Endothelial cell of umbilical vein (primary cell): ENCODE results near the gene SPG21. TPM values are rescaled to one million over a fixed set of nuclear protein-coding genes. Genes with fewer than 3 reads are reported as not detected.

Experiments
- BruUV-seq: library from RNA; stranded (reverse); fragments of 400-500 nt; replicated peaks from 2 replicates; lab custom pipeline; 2021; lab: Mats Ljungman, UMichigan
- CTCF ChIA-PET: fragments of 300-600, 350-600 bp; sonication (Branson Sonifier 250); formaldehyde crosslinking; loops from one replicate; lab custom pipeline; 2021; ENCODE audit warnings: antibody characterized with exemption, inconsistent platforms; lab: Charles Lee
- POLR2A ChIA-PET: fragments of 300-600, 350-600 bp; sonication (Branson Sonifier 250); formaldehyde crosslinking; loops from one replicate; lab custom pipeline; 2021; ENCODE audit warnings: antibody characterized with exemption, inconsistent platforms; lab: Charles Lee
- DNase-seq: peaks from one replicate; pipeline ENCODE4 v3.0.0-alpha.2; 2011; ENCODE audit warnings: low read depth, low spot score
- FAIRE-seq: peaks from 2 replicates; lab custom pipeline; 2011; peaks lifted over from hg19 to GRCh38; lab: Jason Lieb, UNC
- H2AFZ ChIP-seq: 2 replicates; pipeline ENCODE4 v1.6.0; 2012; ENCODE audit warnings: low read depth, low read length, control low read depth, inconsistent platforms
- H3K27ac ChIP-seq: 2 replicates; pipeline ENCODE4 v1.5.1; 2011; ENCODE audit warnings: low read depth, mild to moderate bottlenecking, control low read depth, low read length, moderate library complexity; ENCODE audit not compliant: insufficient read depth
- H3K27me3 ChIP-seq, 2 experiments: 2 replicates each; pipeline versions ENCODE4 v1.6.0 to v1.6.1; 2011; ENCODE audit warnings: low read length in 2 of 2, mixed read lengths in 1 of 2; ENCODE audit not compliant: control insufficient read depth in 2 of 2, insufficient read depth in 2 of 2
- H3K36me3 ChIP-seq, 2 experiments: 2 replicates in 1 of 2; 3 replicates in 1 of 2; pipeline ENCODE4 v1.5.1; 2011; ENCODE audit warnings: low read length in 2 of 2, mild to moderate bottlenecking in 1 of 2, moderate library complexity in 1 of 2; ENCODE audit not compliant: control insufficient read depth in 2 of 2, insufficient read depth in 2 of 2; ENCODE audit errors: extremely low read depth in 1 of 2
- H3K4me1 ChIP-seq: 3 replicates; pipeline ENCODE4 v1.5.1; 2011; ENCODE audit warnings: mild to moderate bottlenecking, low read length; ENCODE audit not compliant: control insufficient read depth, insufficient read depth; ENCODE audit errors: extremely low read depth
- H3K4me2 ChIP-seq: 2 replicates; pipeline ENCODE4 v1.6.1; 2011; ENCODE audit warnings: low read length, control low read depth, mixed read lengths; ENCODE audit not compliant: insufficient read depth
- H3K4me3 ChIP-seq, 3 experiments: fragments of 200-600 bp in 1 of 3; sonication (generic), shearing (Covaris generic) in 1 of 3; replicated peaks in 1 of 3; 2 replicates each; pipeline ENCODE4 v1.5.1; 2011 to 2016; ENCODE audit warnings: control low read depth in 3 of 3, low read length in 3 of 3, mild to moderate bottlenecking in 2 of 3, inconsistent platforms in 1 of 3, low read depth in 1 of 3, moderate library complexity in 1 of 3; ENCODE audit not compliant: insufficient read depth in 1 of 3
- H3K79me2 ChIP-seq: 2 replicates; pipeline ENCODE4 v1.6.0; 2012; ENCODE audit warnings: low read length, inconsistent platforms; ENCODE audit not compliant: control insufficient read depth, insufficient read depth
- H3K9ac ChIP-seq: replicated peaks from 2 replicates; pipeline ENCODE3; 2011; ENCODE audit warnings: low read length, control low read depth; ENCODE audit not compliant: insufficient read depth; ENCODE audit errors: extremely low read depth
- H3K9me1 ChIP-seq: replicated peaks from 3 replicates; pipeline ENCODE4 v1.6.0; 2011; ENCODE audit warnings: mild to moderate bottlenecking, low read length; ENCODE audit not compliant: control insufficient read depth, insufficient read depth; ENCODE audit errors: extremely low read depth
- H3K9me3 ChIP-seq: replicated peaks from 2 replicates; pipeline ENCODE4 v1.5.1; 2012; ENCODE audit warnings: low read length, inconsistent platforms; ENCODE audit not compliant: control insufficient read depth, insufficient read depth
- H4K20me1 ChIP-seq: replicated peaks from 2 replicates; pipeline ENCODE3; 2011; ENCODE audit warnings: mild to moderate bottlenecking, low read length; ENCODE audit not compliant: control insufficient read depth, insufficient read depth; ENCODE audit errors: extremely low read depth
- CTCF ChIP-seq, 2 donors: IDR thresholded peaks; 1 replicate in 1 of 2; 2 replicates in 1 of 2; pipeline ENCODE4 v1.5.1; 2011; ENCODE audit warnings: low read length in 2 of 2, mild to moderate bottlenecking in 2 of 2, moderate library complexity in 2 of 2, control low read depth in 1 of 2, inconsistent platforms in 1 of 2, low read depth in 1 of 2; ENCODE audit not compliant: insufficient read depth in 1 of 2; ENCODE audit errors: extremely low read depth in 1 of 2
- EZH2 ChIP-seq: IDR thresholded peaks from 2 replicates; pipeline ENCODE4 v1.6.1; 2012; ENCODE audit warnings: borderline replicate concordance, low read depth, mild to moderate bottlenecking, moderate library complexity, low read length, inconsistent platforms; ENCODE audit not compliant: severe bottlenecking
- FOS ChIP-seq: IDR thresholded peaks from 2 replicates; pipeline ENCODE4 v1.6.1; 2011; ENCODE audit warnings: mild to moderate bottlenecking, low read length, moderate library complexity, borderline replicate concordance; ENCODE audit not compliant: insufficient read depth
- GATA2 ChIP-seq: IDR thresholded peaks from 2 replicates; pipeline ENCODE4 v1.7.0; 2011; ENCODE audit warnings: low read depth, mild to moderate bottlenecking, moderate library complexity, mixed read lengths, low read length; ENCODE audit not compliant: insufficient read length, insufficient read depth
- JUN ChIP-seq: IDR thresholded peaks from 2 replicates; pipeline ENCODE4 v1.6.1; 2011; ENCODE audit warnings: borderline replicate concordance, low read depth; ENCODE audit not compliant: insufficient read length, insufficient read depth
- MAX ChIP-seq: IDR thresholded peaks from 2 replicates; pipeline ENCODE4 v1.6.1; 2011; ENCODE audit not compliant: insufficient read depth, insufficient read length
- MYC ChIP-seq: IDR thresholded peaks from one replicate; pipeline ENCODE4 v1.6.1; 2011; ENCODE audit warnings: mild to moderate bottlenecking, low read depth, low read length
- POLR2A ChIP-seq: IDR thresholded peaks from 2 replicates; pipeline ENCODE4 v1.6.1; 2012; ENCODE audit warnings: low read depth, mild to moderate bottlenecking, control low read depth, low read length
- POLR2AphosphoS5 ChIP-seq: IDR thresholded peaks from 2 replicates; pipeline ENCODE4 v1.6.1; 2012; ENCODE audit warnings: low read depth, mild to moderate bottlenecking, control low read depth, low read length, moderate library complexity; ENCODE audit not compliant: insufficient read depth
- dilution Hi-C: fragments of 300-500 bp; cut with MboI; formaldehyde crosslinking; loops from one replicate; pipeline ENCODE4 v1.15.0; 2019; ENCODE audit warnings: low sequenced_read_pairs; ENCODE audit not compliant: extremely low pct_ligation_motif_present
- intact Hi-C: fragments of 100-400 bp; cut with micrococcal nuclease; formaldehyde crosslinking; loops from one replicate; pipeline ENCODE4 v1.10.0; 2022
- polyA plus RNA-seq, 4 experiments: library from polyadenylated mRNA; depleted of rRNA in 3 of 4; stranded (reverse) in 3 of 4; unstranded in 1 of 4; fragments of >200 nt; gene quantifications; 2 replicates each; pipeline versions ENCODE4 v1.2.1 to v1.2.3, GENCODE V29; 2011 to 2012; ENCODE audit warnings: missing spikeins in 1 of 4
- total RNA-seq: library from RNA; stranded (reverse); gene quantifications from 2 replicates; pipeline ENCODE4 v1.2.3, GENCODE V29; 2021

SPG21 gene
- total and polyA plus RNA-seq, 2 donors (not counting 3 experiments of a cell fraction or from before 2014, with no cell fraction given), result 70.2 to 82.5 TPM

- ChIA-PET CTCF (interaction anchor here (1.2 to 1.8 kb wide), 2 partner anchors 74 to 229 kb away, joined by 3 to 4 read pairs; no protein-coding TSS in a partner anchor), POLR2A (no interaction called here)
- DNase-seq, result no peak
- intact Hi-C loops, result no loop called here
- TF ChIP-seq FOS (no peak), GATA2 (no peak), POLR2AphosphoS5 (no peak), POLR2A (no peak), JUN (no peak), EZH2 (no peak), CTCF (IDR thresholded peaks at IDR 0.05; ENCODE audit: extremely low read depth in 1 of 2, insufficient read depth in 1 of 2, low read depth in 1 of 2, low read length in 2 of 2) (no peak), MYC (no peak), MAX (no peak)
- H3K27me3 ChIP-seq, result no peaks in the 10 kb centered on the region
- H3K4me2 ChIP-seq, result no peak overlapping the region
- no peaks in the 10 kb centered on the region for H4K20me1 ChIP-seq
- no peaks in the 10 kb centered on the region for H3K9me3 ChIP-seq
- no peaks in the 10 kb centered on the region for H3K79me2 ChIP-seq
- no peaks in the 10 kb centered on the region for H3K9me1 ChIP-seq
- no peak overlapping the region for H3K9ac ChIP-seq
- H3K4me3 ChIP-seq, result no peak overlapping the region
- H3K4me1 ChIP-seq, result no peaks in the 10 kb centered on the region
- no TSS peak for BruUV-seq
- FAIRE-seq, result no peak
- dilution Hi-C loops, result no loop called here
- H3K27ac ChIP-seq, result no peak overlapping the region
- H2AFZ ChIP-seq, result no peak overlapping the region
- peaks cover 16 to 43% of the 10 kb centered on the region in 2 experiments for H3K36me3 ChIP-seq
Observed at GRCh38 chr15:64960153-64960552, 29.6 kb downstream of the SPG21 start.
